Esophagus squamous epithelium (tissue), 5 donors: ENCODE measurements around the gene PFDN2. TPM values are rescaled to one million over a fixed set of nuclear protein-coding genes. Genes with fewer than 3 reads are reported as not detected.

Experiments
- DNase-seq: peaks from one replicate; lab custom pipeline; 2025; lab: John Stamatoyannopoulos, UW
- H3K27ac ChIP-seq, 4 donors: fragments of 200-600 bp; sonication (generic); one replicate each; pipeline ENCODE4 v1.5.1; 2016 to 2019; ENCODE audit warnings: mild to moderate bottlenecking in 1 of 4
- H3K27me3 ChIP-seq, 4 donors: fragments of 200-600 bp; sonication (generic); 1 replicate in 3 of 4; 2 replicates in 1 of 4; pipeline versions ENCODE4 v1.5.1 to v1.6.0; 2017 to 2021; ENCODE audit warnings: antibody characterized with exemption in 1 of 4
- H3K36me3 ChIP-seq, 3 donors: fragments of 200-600 bp; sonication (generic); one replicate each; pipeline ENCODE4 v1.5.1; 2016 to 2019
- H3K4me1 ChIP-seq, 3 donors: fragments of 200-600 bp; sonication (generic); one replicate each; pipeline ENCODE4 v1.5.1; 2017 to 2019
- H3K4me3 ChIP-seq, 4 donors: fragments of 200-600 bp; sonication (generic); 1 replicate in 3 of 4; 2 replicates in 1 of 4; pipeline ENCODE4 v1.5.1; 2016 to 2019; ENCODE audit warnings: mild to moderate bottlenecking in 2 of 4, moderate library complexity in 1 of 4
- H3K9me3 ChIP-seq, 3 donors: fragments of 200-600 bp; sonication (generic); one replicate each; pipeline ENCODE4 v1.5.1; 2016 to 2019
- CTCF ChIP-seq, 6 experiments: fragments of 450-650 bp in 4 of 6; fragments of 200-600 bp in 2 of 6; sonication (generic) in 2 of 6; IDR thresholded peaks; one replicate each; pipeline ENCODE4 v1.5.1; 2016 to 2019; ENCODE audit warnings: antibody characterized with exemption in 6 of 6, mild to moderate bottlenecking in 4 of 6, moderate library complexity in 4 of 6
- POLR2A ChIP-seq, 4 donors: fragments of 450-650 bp; IDR thresholded peaks; one replicate each; pipeline ENCODE4 v1.6.1; 2017; ENCODE audit warnings: antibody characterized with exemption in 4 of 4, mild to moderate bottlenecking in 4 of 4, moderate library complexity in 3 of 4
- WGBS, 2 donors: methylation state at CpG; one replicate each; pipeline ENCODE4 v1.1.5; 2018; 5-methylcytosine and 5-hydroxymethylcytosine counted together
- intact Hi-C: fragments of 100-400 bp; cut with DNase I; formaldehyde crosslinking; loops from one replicate; pipeline ENCODE4 v1.15.0; 2022
- total RNA-seq, 4 donors: library from RNA; depleted of rRNA; stranded (reverse); fragments of >200 nt; gene quantifications; one replicate each; pipeline ENCODE4 v1.1.0, GENCODE V29; 2016
- donor health status: DM: yes; HTN: yes; CAD: no.

PFDN2 gene
- total RNA-seq, 4 donors from 2014 or later: 27.0 to 59.2 (median 45.3) TPM

- intact Hi-C loops: no loop called here
- H3K27me3 ChIP-seq: no peaks in the 10 kb centered on the region
- no peaks in the 10 kb centered on the region for H3K9me3 ChIP-seq
- TF ChIP-seq POLR2A (IDR thresholded peaks at IDR 0.05) (peak in 1 of 4 donors; percentile 43), CTCF (IDR thresholded peaks at IDR 0.05) (no peak)
- H3K36me3 ChIP-seq: no peaks in the 10 kb centered on the region
- WGBS, 2 donors: 0 to 60% methylated on average over 1 to 2 of the region's 4 CpGs
- peaks cover 26 to 85% (median 30%) of the 10 kb centered on the region in 3 donors for H3K4me1 ChIP-seq
- peak overlapping the region; percentile 90 to 97 (median 94) for H3K27ac ChIP-seq
- DNase-seq: no peak
- H3K4me3 ChIP-seq: peak overlapping the region; percentile 50 to 65 (median 64)
Observed at GRCh38 chr1:161086457-161086856, 31.4 kb downstream of the PFDN2 start.

- Histone ChIP-seq H3K27me3 (no peaks in the 10 kb centered on the region), H3K27ac (peak overlapping the region; percentile 89 to 97 (median 94)), H3K4me3 (peak overlapping the region; percentile 50 to 65 (median 64)), H3K36me3 (peaks cover 0 to 3% (median 0%) of the 10 kb centered on the region in 3 donors), H3K9me3 (no peaks in the 10 kb centered on the region), H3K4me1 (peaks cover 33 to 86% (median 34%) of the 10 kb centered on the region in 3 donors)
- WGBS, 2 donors: 57% methylated on average over 1 of the region's 2 CpGs; no CpG with 5 or more reads in 1 of the 2 donors
- intact Hi-C loops: no loop called here
- TF ChIP-seq CTCF (IDR thresholded peaks at IDR 0.05) (no peak), POLR2A (IDR thresholded peaks at IDR 0.05) (no peak)
- DNase-seq: no peak
Observed at GRCh38 chr1:161085165-161085564, 32.7 kb downstream of the PFDN2 start.

GRCh38 chr1:161084597-161084988, 33.2 kb downstream of the PFDN2 start:
- Histone ChIP-seq H3K4me3 (peak overlapping the region; percentile 50 to 65 (median 64)), H3K36me3 (peaks cover 0 to 8% (median 0%) of the 10 kb centered on the region in 3 donors), H3K27me3 (peaks cover 0 to 4% (median 0%) of the 10 kb centered on the region in 4 donors), H3K4me1 (peaks cover 31 to 86% (median 32%) of the 10 kb centered on the region in 3 donors), H3K27ac (peak overlapping the region; percentile 89 to 97 (median 94)), H3K9me3 (no peaks in the 10 kb centered on the region)
- WGBS, 2 donors: 80% methylated on average over 1 of the region's 1 CpG; no CpG with 5 or more reads in 1 of the 2 donors
- intact Hi-C loops: no loop called here
- no peak for DNase-seq
- TF ChIP-seq POLR2A (IDR thresholded peaks at IDR 0.05): no peak

GRCh38 chr1:161083748-161084596, 33.9 kb downstream of the PFDN2 start:
- Histone ChIP-seq H3K9me3 (no peaks in the 10 kb centered on the region), H3K4me1 (peaks cover 33 to 86% (median 34%) of the 10 kb centered on the region in 3 donors), H3K4me3 (peak overlapping the region; percentile 28 to 65 (median 57)), H3K27ac (peak overlapping the region; percentile 89 to 97 (median 94)), H3K27me3 (peaks cover 0 to 7% (median 0%) of the 10 kb centered on the region in 4 donors), H3K36me3 (peaks cover 0 to 13% (median 0%) of the 10 kb centered on the region in 3 donors)
- DNase-seq: no peak
- no peak for TF ChIP-seq POLR2A (IDR thresholded peaks at IDR 0.05)
- TF ChIP-seq CTCF (IDR thresholded peaks at IDR 0.05): no peak
- 60 to 77% methylated on average over 7 to 10 of the region's 10 CpGs for WGBS, 2 donors
- intact Hi-C loops: no loop called here

- peaks cover 33 to 87% (median 34%) of the 10 kb centered on the region in 3 donors for H3K4me1 ChIP-seq
- peaks cover 0 to 7% (median 0%) of the 10 kb centered on the region in 4 donors for H3K27me3 ChIP-seq
- intact Hi-C loops: no loop called here
- H3K9me3 ChIP-seq: no peaks in the 10 kb centered on the region
- peak in 2 of 6 experiments; percentile 3 to 24 for TF ChIP-seq CTCF (IDR thresholded peaks at IDR 0.05)
- TF ChIP-seq POLR2A (IDR thresholded peaks at IDR 0.05): peak in 1 of 4 donors; percentile 11
- H3K36me3 ChIP-seq: peaks cover 0 to 21% (median 0%) of the 10 kb centered on the region in 3 donors
- H3K27ac ChIP-seq: peak overlapping the region; percentile 89 to 97 (median 94)
- H3K4me3 ChIP-seq: peak overlapping the region in 3 of 4 donors; percentile 22 to 64 (median 28)
- peak; percentile 41 for DNase-seq
- WGBS, 2 donors: 42 to 67% methylated on average over 3 to 8 of the region's 8 CpGs
Observed at GRCh38 chr1:161082996-161083747, 34.7 kb downstream of the PFDN2 start.
